Activated CD4-positive, alpha-beta T cell treated with anti-CD3 and anti-CD28 coated beads, Interleukin-2, amount 50 U/mL, for 1 hour (primary cell): ENCODE data around the gene ZNF622.

Experiments used
- DNase-seq: peaks from one replicate; pipeline ENCODE4 v3.0.0-alpha.2; 2020

Gene ZNF622

DNA sequence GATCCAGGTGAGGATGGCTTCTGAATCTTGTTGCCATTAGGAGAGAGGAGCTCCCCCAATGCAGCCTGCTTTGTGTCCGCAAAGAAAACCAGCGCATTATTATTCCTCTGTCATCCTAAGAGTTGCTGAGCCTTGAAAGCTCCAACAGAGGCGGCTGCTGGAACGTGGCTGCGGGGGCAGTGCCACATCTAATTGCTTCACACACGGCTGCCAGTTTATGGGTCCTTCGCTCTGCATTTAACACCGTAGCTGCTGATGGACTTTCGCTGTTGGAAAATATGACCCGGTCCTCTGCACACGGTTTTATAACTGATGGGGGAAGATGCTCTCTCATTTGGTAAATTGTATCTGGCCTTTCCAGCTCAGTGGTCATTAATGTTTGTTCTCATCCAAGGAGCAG is 38.0 kb downstream of the ZNF622 start:
- DNase-seq = no peak

DNA sequence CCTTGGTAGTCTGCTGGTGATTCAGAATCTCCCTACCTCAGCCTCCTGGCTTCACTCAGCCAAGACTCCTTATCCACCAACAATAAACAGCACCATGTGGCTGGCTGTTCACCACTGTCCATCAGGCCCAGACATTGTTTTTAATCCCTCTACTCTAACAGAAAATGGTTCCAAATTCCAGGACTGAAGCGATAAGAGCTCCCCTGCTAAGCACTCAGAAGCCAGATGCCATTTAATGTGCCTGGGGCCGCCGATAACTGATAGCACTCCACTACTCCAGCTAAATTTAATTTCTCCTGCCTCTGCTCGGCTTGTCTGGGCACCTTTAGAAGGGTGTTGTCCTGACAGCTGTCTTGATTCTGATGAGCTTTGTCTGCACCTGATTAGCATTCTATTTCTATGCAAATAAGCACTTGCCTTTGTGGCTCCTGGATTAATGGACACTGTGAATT is 47.1 kb downstream of the ZNF622 start:
- no peak for DNase-seq

DNA sequence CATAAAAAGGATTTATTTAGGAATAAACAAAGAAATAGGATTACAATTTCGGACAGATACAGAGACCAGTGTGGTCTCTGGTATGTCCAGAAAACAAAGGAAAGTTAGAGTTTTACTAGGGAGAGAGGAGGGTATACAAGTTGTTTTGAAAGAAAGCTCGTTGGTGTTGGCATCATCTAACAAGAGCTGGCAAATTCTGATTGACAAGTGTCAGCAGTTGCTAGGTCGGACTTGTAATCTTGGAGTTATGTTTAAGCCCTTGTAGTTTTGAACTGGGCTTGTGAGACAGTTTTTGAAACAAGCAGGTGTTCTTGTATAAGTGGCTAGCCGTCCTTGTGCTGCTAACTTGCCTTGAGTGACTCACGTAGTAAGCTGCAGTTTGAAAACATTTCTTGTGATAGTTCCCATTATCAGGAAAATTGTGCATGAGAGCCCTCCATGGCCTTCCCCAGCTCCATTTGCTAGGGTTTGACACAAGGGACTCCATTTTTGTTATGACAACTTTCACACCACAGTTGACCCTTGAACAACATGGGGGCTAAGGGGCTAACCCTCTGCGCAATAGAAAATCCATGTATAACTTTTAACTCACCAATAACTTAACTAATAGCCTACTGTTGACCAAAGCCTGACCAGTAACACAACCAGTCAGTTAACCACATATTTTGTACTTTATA is 48.1 kb downstream of the ZNF622 start:
- no peak for DNase-seq

DNA sequence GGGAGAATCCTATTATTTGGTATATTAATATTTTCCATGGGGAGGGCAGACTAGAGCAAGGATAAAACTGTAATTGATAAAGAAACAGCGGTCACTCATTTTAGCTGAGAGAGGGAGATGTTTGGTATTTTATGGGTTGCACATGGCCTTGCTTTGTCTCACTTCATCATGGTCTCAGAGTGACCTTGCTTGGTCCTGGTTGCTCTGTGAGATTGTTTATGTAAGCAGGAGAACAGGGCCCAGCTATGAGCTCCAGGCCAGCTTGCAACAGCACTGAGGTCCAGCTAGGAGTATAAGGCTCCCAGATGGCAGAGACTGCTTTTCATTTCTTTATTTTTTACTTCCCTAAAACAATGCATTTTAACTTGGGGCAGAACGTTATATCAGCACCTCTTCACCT is 50.7 kb downstream of the ZNF622 start:
- DNase-seq = no peak

DNA sequence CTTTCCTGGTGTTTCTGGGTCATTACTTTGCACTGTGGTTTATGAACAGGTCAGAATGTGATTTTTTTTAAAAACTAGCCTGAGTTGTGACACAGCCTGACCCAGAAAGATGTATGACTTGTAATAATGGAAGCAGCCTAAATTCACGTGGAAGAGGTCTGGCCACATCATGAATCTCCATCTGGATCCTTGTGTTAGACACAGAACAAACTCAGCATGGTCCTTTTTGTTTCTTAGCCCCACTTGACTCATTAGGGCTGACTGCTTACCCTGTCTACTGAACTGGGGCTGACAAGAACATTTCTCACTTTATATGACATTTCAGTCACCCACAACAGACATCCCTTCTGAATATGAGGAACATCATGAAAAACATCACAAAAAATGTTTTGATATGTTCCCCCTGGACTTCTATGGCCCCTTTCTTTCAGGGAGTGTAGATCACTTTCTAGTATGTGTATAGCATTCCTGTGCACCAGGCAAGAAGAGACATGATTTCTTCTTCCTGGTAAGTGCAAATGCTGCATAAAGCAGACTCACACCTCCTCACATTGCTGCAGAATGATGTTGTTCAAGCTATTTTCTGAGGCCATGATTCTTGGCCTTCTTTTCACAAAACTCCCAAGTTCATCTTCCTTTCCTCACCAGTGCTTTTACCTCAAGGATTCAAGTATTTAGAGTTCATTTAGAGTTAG is 52.3 kb downstream of the ZNF622 start:
- DNase-seq = no peak

DNA sequence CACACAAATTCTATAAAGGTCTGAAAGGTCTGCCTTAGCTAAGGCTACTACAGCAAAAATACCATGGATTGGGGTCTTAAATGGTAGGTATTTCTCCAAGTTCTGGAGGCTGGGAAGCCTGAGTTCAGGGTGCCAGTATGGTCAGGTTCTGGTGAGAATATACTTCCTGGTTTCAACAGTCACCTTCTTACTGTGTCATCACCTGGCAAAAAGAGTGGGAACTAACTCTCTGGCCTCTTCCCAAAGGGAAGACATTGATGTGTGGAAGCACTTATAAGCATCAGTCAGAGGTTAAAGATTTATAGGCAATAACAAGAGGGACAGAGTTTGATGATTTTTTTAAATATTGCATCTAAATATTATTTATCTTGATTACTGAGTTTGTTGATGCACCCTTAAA is 53.0 kb downstream of the ZNF622 start:
- DNase-seq = no peak

DNA sequence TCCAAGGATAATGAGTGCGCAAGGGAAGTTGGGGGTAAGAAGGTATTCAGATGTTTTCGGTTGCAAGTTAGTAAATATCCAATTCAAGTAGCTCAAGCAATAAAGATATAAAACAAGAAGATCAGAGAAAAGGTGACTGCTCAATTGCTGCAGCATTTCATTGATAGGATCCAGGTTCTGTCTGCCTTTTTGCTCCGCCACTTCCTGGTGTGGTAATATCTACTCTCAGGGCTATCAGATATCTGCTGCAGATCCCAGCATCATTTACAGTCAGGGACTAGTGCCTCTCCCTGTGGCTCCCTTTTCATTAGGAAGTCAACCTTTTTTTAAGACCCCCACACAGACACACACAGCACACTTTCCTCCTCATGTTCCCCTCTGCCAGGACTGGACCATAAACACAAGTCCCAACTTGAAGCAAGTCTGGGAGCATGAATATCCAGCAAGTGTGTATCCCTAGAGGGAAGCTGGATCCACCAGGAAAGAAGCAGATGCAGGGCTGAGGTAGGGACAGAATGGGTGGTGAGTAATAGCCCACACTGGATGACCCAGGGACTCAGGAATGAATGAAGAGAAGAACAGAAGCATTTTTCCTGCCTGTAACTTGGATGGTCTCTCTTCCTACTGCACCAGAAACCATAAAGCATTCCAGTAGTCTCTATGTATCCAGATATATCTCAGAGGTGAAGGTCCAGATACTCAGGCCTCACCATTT is 53.7 kb downstream of the ZNF622 start:
- no peak for DNase-seq

DNA sequence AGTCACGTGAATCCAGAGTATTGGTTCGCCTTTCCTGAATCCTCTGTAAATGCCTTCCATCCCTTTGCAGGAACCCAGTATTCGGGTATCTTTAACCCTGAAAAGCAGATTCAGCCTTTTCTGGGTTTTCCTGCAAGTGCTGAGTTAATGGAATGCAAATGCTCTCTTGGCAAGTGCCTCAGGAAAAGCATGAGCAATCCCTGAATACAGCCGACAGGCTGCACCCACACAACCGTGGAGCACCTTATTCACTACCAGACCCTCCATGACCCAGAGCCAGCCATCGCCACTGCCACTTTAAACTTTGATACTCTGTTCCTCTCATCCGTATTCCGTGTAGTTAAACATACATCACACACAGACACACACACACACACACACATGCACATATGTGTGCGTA is 54.4 kb downstream of the ZNF622 start:
- no peak for DNase-seq

DNA sequence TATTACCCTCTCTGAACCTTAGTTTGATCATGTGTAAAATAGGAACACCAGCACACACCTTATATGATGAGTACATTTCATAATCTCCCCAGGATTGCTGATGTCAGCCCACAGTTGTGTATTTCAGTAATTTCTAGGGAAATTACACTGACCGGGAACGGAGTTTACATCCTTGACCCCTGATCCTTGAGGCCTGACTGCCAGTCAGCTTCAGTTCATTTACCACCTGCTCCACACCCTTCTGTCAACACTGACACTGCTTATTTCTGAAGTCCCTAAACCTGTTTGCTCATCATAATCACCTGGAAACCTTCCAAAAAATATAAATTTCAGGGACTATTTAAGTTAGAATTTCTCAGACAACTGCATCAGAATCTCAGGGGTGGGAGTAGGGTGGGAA is 55.3 kb downstream of the ZNF622 start:
- DNase-seq = no peak

DNA sequence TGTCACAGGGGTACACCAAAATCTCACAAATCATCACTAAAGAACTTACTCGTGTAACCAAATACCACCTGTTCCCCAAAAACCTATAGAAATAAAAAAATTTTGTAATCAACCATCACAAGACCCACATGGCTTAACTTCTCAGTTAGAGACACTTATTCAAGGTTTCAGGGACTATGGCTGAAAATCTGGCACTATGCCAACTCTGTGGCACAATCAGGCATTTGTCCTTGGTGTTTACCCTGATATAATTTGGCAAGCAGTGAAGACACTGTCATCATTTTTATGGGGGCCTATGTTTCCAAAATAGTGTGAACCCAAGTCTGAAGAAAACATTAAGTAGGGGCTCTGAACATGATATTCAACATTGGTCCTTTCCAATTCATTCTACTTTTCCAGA is 59.0 kb downstream of the ZNF622 start:
- no peak for DNase-seq

DNA sequence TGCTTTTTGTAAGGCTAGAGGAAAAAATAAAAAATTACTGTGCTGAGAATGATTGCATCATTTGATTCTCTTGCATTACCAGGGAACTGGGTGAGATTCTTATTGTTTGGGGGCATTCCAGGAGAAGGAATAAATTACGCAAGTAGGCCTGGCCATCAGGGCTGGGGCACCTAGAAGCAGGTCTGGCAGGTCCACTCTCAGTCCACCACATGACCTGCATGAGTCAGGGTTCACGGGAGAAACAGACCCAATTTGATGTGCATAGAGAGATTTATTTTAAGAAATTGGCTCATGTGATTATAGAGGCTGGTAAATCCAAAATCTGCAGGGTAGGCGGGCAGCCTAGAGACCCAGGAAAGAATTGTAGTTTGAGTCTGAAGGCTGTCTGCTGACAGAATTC is 59.6 kb downstream of the ZNF622 start:
- DNase-seq = no peak
